HEK293 (cell line): ENCODE results near the gene KANSL1L.
A peak's percentile ranks its signal among the peaks of the same experiment; 100 is the strongest.

Source experiments
- CTCF ChIA-PET: fragments of 350-600 bp; formaldehyde crosslinking; extraction: SDS; loops from one replicate; lab custom pipeline; 2021; ENCODE audit warnings: antibody characterized with exemption; lab: Yijun Ruan, JAX
- POLR2A ChIA-PET: fragments of 300-600 bp; formaldehyde crosslinking; extraction: SDS; loops from one replicate; lab custom pipeline; 2020; ENCODE audit warnings: antibody characterized with exemption, inconsistent platforms; lab: Yijun Ruan, JAX
- H3K27ac ChIP-seq: fragments of 200-500 bp; sonication (Bioruptor generic); 2 replicates; pipeline ENCODE4 v1.5.1; 2014; ENCODE audit warnings: low read depth, low read length, control low read depth, inconsistent platforms; ENCODE audit errors: extremely low read depth
- H3K36me3 ChIP-seq, 2 experiments: fragments of 200-500 bp in 1 of 2; sonication (Bioruptor generic) in 1 of 2; 1 replicate in 1 of 2; 2 replicates in 1 of 2; pipeline ENCODE4 v1.5.1; 2014 to 2017; ENCODE audit warnings: inconsistent platforms in 2 of 2, low read length in 2 of 2; ENCODE audit not compliant: control insufficient read depth in 2 of 2, insufficient read depth in 1 of 2
- H3K4me1 ChIP-seq: fragments of 200-500 bp; sonication (Bioruptor generic); 2 replicates; pipeline ENCODE4 v1.5.1; 2014; ENCODE audit warnings: mild to moderate bottlenecking, low read length, inconsistent platforms; ENCODE audit not compliant: control insufficient read depth, insufficient read depth
- H3K4me3 ChIP-seq: 2 replicates; pipeline ENCODE4 v1.5.1; 2011; ENCODE audit warnings: low read depth, mild to moderate bottlenecking, control low read depth, low read length, moderate library complexity
- H3K9me3 ChIP-seq: fragments of 200-500 bp; sonication (Bioruptor generic); 2 replicates; pipeline ENCODE4 v1.5.1; 2014; ENCODE audit warnings: low read depth, low read length, inconsistent platforms; ENCODE audit not compliant: control insufficient read depth, insufficient read depth
- GLIS2 ChIP-seq: fragments of 450-650 bp; formaldehyde crosslinking; IDR thresholded peaks from 2 replicates; pipeline ENCODE4 v1.5.1; 2016; ENCODE audit warnings: missing biosample characterization, missing genetic modification characterization
- KLF10 ChIP-seq: fragments of 450-650 bp; IDR thresholded peaks from 2 replicates; pipeline ENCODE4 v1.5.1; 2018; ENCODE audit warnings: missing biosample characterization, mild to moderate bottlenecking, missing genetic modification characterization
- KLF8 ChIP-seq: fragments of 450-650 bp; formaldehyde crosslinking; IDR thresholded peaks from 2 replicates; pipeline ENCODE4 v1.5.1; 2016; ENCODE audit warnings: missing biosample characterization, missing genetic modification characterization
- KLF9 ChIP-seq: fragments of 450-650 bp; formaldehyde crosslinking; IDR thresholded peaks from 2 replicates; pipeline ENCODE4 v1.5.1; 2016; ENCODE audit warnings: missing biosample characterization, missing genetic modification characterization, low read depth
- PRDM4 ChIP-seq: fragments of 450-650 bp; formaldehyde crosslinking; IDR thresholded peaks from 2 replicates; pipeline ENCODE4 v1.5.1; 2017; ENCODE audit warnings: missing biosample characterization, missing genetic modification characterization
- SP2 ChIP-seq: fragments of 450-650 bp; formaldehyde crosslinking; IDR thresholded peaks from 2 replicates; pipeline ENCODE4 v1.5.1; 2016; ENCODE audit warnings: missing biosample characterization, missing genetic modification characterization
- SP7 ChIP-seq: fragments of 450-650 bp; formaldehyde crosslinking; IDR thresholded peaks from 2 replicates; pipeline ENCODE4 v1.5.1; 2016; ENCODE audit warnings: missing biosample characterization, missing genetic modification characterization
- TRIM28 ChIP-seq: IDR thresholded peaks from 2 replicates; pipeline ENCODE4 v1.6.1; 2011; ENCODE audit warnings: low read length, control low read depth, borderline replicate concordance
- ZBTB10 ChIP-seq: fragments of 450-650 bp; formaldehyde crosslinking; IDR thresholded peaks from 2 replicates; pipeline ENCODE4 v1.5.1; 2016; ENCODE audit warnings: missing biosample characterization, missing genetic modification characterization
- ZBTB26 ChIP-seq: fragments of 450-650 bp; formaldehyde crosslinking; optimal IDR thresholded peaks from 2 replicates; pipeline ENCODE3; 2016; ENCODE audit warnings: missing biosample characterization, mild to moderate bottlenecking, missing genetic modification characterization
- ZBTB7A ChIP-seq: fragments of 450-650 bp; formaldehyde crosslinking; IDR thresholded peaks from 2 replicates; pipeline ENCODE4 v1.5.1; 2016; ENCODE audit warnings: low read depth, missing biosample characterization, missing genetic modification characterization
- ZEB2 ChIP-seq: fragments of 450-650 bp; formaldehyde crosslinking; IDR thresholded peaks from 2 replicates; pipeline ENCODE4 v1.5.1; 2016; ENCODE audit warnings: missing biosample characterization, missing genetic modification characterization
- ZFP37 ChIP-seq: fragments of 450-650 bp; formaldehyde crosslinking; IDR thresholded peaks from 2 replicates; pipeline ENCODE4 v1.5.1; 2016; ENCODE audit warnings: missing biosample characterization, missing genetic modification characterization
- ZNF133 ChIP-seq: fragments of 450-650 bp; formaldehyde crosslinking; IDR thresholded peaks from 2 replicates; pipeline ENCODE4 v1.5.1; 2016; ENCODE audit warnings: missing biosample characterization, missing genetic modification characterization
- ZNF2 ChIP-seq: fragments of 450-650 bp; formaldehyde crosslinking; IDR thresholded peaks from 2 replicates; pipeline ENCODE4 v1.5.1; 2016; ENCODE audit warnings: missing biosample characterization, missing genetic modification characterization
- ZNF341 ChIP-seq: fragments of 450-650 bp; formaldehyde crosslinking; IDR thresholded peaks from 2 replicates; pipeline ENCODE4; 2016; ENCODE audit warnings: low read depth, missing biosample characterization, missing genetic modification characterization
- ZNF398 ChIP-seq: fragments of 450-650 bp; formaldehyde crosslinking; IDR thresholded peaks from 2 replicates; pipeline ENCODE4 v1.5.1; 2017; ENCODE audit warnings: missing biosample characterization, missing genetic modification characterization
- ZNF423 ChIP-seq: fragments of 450-650 bp; formaldehyde crosslinking; IDR thresholded peaks from 2 replicates; pipeline ENCODE4 v1.5.1; 2016; ENCODE audit warnings: missing biosample characterization, missing genetic modification characterization
- ZNF530 ChIP-seq: fragments of 450-650 bp; formaldehyde crosslinking; IDR thresholded peaks from 2 replicates; pipeline ENCODE4 v1.5.1; 2016; ENCODE audit warnings: low read depth, missing biosample characterization, missing genetic modification characterization
- ZNF629 ChIP-seq: fragments of 450-650 bp; formaldehyde crosslinking; IDR thresholded peaks from 2 replicates; pipeline ENCODE4 v1.5.1; 2017; ENCODE audit warnings: missing biosample characterization, missing genetic modification characterization
- ZNF660 ChIP-seq: fragments of 450-650 bp; IDR thresholded peaks from 2 replicates; pipeline ENCODE4 v1.5.1; 2018; ENCODE audit warnings: missing biosample characterization, mild to moderate bottlenecking, missing genetic modification characterization
- ZSCAN30 ChIP-seq: fragments of 450-650 bp; IDR thresholded peaks from 2 replicates; pipeline ENCODE4 v1.5.1; 2018; ENCODE audit warnings: missing biosample characterization, mild to moderate bottlenecking, missing genetic modification characterization, moderate library complexity

KANSL1L gene

GRCh38 chr2:210170446-210171303, 534 bp downstream of the KANSL1L start (continued):
- TF ChIP-seq ZBTB10 (tag by site-specific recombination) = 0 out of 2 replicates have a peak, but pooled peaks have one; percentile 41
- peak; percentile 90 for TF ChIP-seq KLF10 (tag by site-specific recombination)
- TF ChIP-seq ZBTB26 (tag by site-specific recombination) = peak; percentile 55
- no peak for TF ChIP-seq ZSCAN30
- TF ChIP-seq SP7 (tag by site-specific recombination) = 0 out of 2 replicates have a peak, but pooled peaks have one; percentile 11
- peak; percentile 52; the same call in 1 of the 2 replicates for TF ChIP-seq PRDM4 (tag by site-specific recombination)
- peak; percentile 73 for TF ChIP-seq KLF9 (tag by site-specific recombination)
- TF ChIP-seq ZFP37 (tag by site-specific recombination) = peak; percentile 49; the same call in 1 of the 2 replicates
- peak; percentile 69 for TF ChIP-seq SP2
- TF ChIP-seq ZNF423 (tag by site-specific recombination) = no peak
- TF ChIP-seq ZNF629 = no peak
- TF ChIP-seq ZEB2 = 0 out of 2 replicates have a peak, but pooled peaks have one; percentile 21
- TF ChIP-seq ZNF398 = peak; percentile 65
- TF ChIP-seq ZNF530 (tag by site-specific recombination) = 0 out of 2 replicates have a peak, but pooled peaks have one; percentile 71
- TF ChIP-seq ZNF660 = peak; percentile 26; the same call in 1 of the 2 replicates
- no peak; the same call in 1 of the 2 replicates for TF ChIP-seq ZBTB7A (tag by site-specific recombination)
- peak; percentile 74 for TF ChIP-seq KLF8 (tag by site-specific recombination)
- peak; percentile 86 for TF ChIP-seq GLIS2
- TF ChIP-seq TRIM28 = peak; percentile 67; the same call in 1 of the 2 replicates
- TF ChIP-seq, all 188 proteins: peak for 28

- Histone ChIP-seq H3K9me3 (no peaks in the 10 kb centered on the region), H3K36me3 (no peaks in the 10 kb centered on the region), H3K4me1 (peaks cover 21% of the 10 kb centered on the region; the same call in 1 of the 2 replicates), H3K4me3 (peak overlapping the region; percentile 51), H3K27ac (peak overlapping the region; percentile 96)
- POLR2A ChIA-PET = no interaction called here
- peak; percentile 10 for TF ChIP-seq ZNF341 (tag by site-specific recombination)
- 0 out of 2 replicates have a peak, but pooled peaks have one; percentile 52 for TF ChIP-seq ZNF2 (tag by site-specific recombination)
- no peak for TF ChIP-seq ZNF133
- CTCF ChIA-PET = no interaction called here
Observed at GRCh38 chr2:210170196-210170445, 1.1 kb downstream of the KANSL1L start.
